K562 (cell line): ENCODE results near the gene LIPT1. TPM values are rescaled to one million over a fixed set of nuclear protein-coding genes. Genes with fewer than 3 reads are reported as not detected.
A peak's percentile ranks its signal among the peaks of the same experiment; 100 is the strongest.

ENCODE experiments used
- CREB1 ChIP-seq, 2 experiments: sonication (generic) in 1 of 2; formaldehyde crosslinking in 1 of 2; IDR thresholded peaks; 2 replicates each; pipeline versions ENCODE4 v1.6.1 to v1.8.0; 2012 to 2022; ENCODE audit warnings: inconsistent platforms in 1 of 2, mild to moderate bottlenecking in 1 of 2, missing genetic modification reagents in 1 of 2, moderate library complexity in 1 of 2
- FOS ChIP-seq: IDR thresholded peaks from 3 replicates; pipeline ENCODE4 v1.6.1; 2011; ENCODE audit not compliant: insufficient read length; ENCODE audit errors: extremely low read depth
- FOXM1 ChIP-seq, 2 experiments: fragments of 450-650 bp in 1 of 2; sonication (generic) in 1 of 2; formaldehyde crosslinking in 1 of 2; IDR thresholded peaks; 2 replicates each; pipeline versions ENCODE4 v1.6.1 to v1.9.0; 2017 to 2022; ENCODE audit warnings: low read depth in 2 of 2, mild to moderate bottlenecking in 2 of 2, missing genetic modification reagents in 1 of 2, moderate library complexity in 1 of 2
- NBN ChIP-seq: fragments of 450-650 bp; IDR thresholded peaks from 2 replicates; pipeline ENCODE4 v1.6.1; 2016; ENCODE audit warnings: low read depth, mild to moderate bottlenecking
- NR2C1 ChIP-seq, 2 experiments: fragments of 450-650 bp; IDR thresholded peaks; 2 replicates each; pipeline ENCODE4 v1.6.1; 2017; ENCODE audit warnings: mild to moderate bottlenecking in 2 of 2, antibody characterized with exemption in 1 of 2, inconsistent platforms in 1 of 2, missing compliant biosample characterization in 1 of 2, missing genetic modification characterization in 1 of 2
- PHF8 ChIP-seq: fragments of 200-600 bp; sonication (generic); IDR thresholded peaks from 2 replicates; pipeline ENCODE4 v1.6.1; 2012; ENCODE audit warnings: mixed run types, mild to moderate bottlenecking, inconsistent platforms, low read length, moderate library complexity, borderline replicate concordance
- PKNOX1 ChIP-seq: fragments of 450-650 bp; IDR thresholded peaks from 2 replicates; pipeline ENCODE4 v1.6.1; 2016
- POLR2AphosphoS5 ChIP-seq: IDR thresholded peaks from 2 replicates; pipeline ENCODE4 v1.6.1; 2011; ENCODE audit warnings: mild to moderate bottlenecking, low read depth, low read length, moderate library complexity; ENCODE audit not compliant: control insufficient read depth, insufficient read depth
- PRPF4 ChIP-seq: fragments of 200-400 bp; formaldehyde crosslinking; IDR thresholded peaks from one replicate; pipeline ENCODE4 v1.6.1; 2017; ENCODE audit warnings: low read length, low read depth, mild to moderate bottlenecking; ENCODE audit not compliant: insufficient read depth, poor library complexity, severe bottlenecking
- RBFOX2 ChIP-seq: fragments of 200-400 bp; formaldehyde crosslinking; IDR thresholded peaks from 2 replicates; pipeline ENCODE4 v1.6.1; 2017; ENCODE audit warnings: low read depth, mild to moderate bottlenecking, low read length, moderate library complexity
- RBM14 ChIP-seq: fragments of 200-400 bp; formaldehyde crosslinking; IDR thresholded peaks from 2 replicates; pipeline ENCODE4 v1.6.1; 2018; ENCODE audit warnings: low read depth, mild to moderate bottlenecking, low read length, moderate library complexity, borderline replicate concordance; ENCODE audit not compliant: insufficient read depth
- RNF2 ChIP-seq: sonication (generic); IDR thresholded peaks from 2 replicates; pipeline ENCODE4 v1.6.1; 2016
- XRCC5 ChIP-seq: fragments of 200-400 bp; formaldehyde crosslinking; IDR thresholded peaks from 2 replicates; pipeline ENCODE4 v1.6.1; 2017; ENCODE audit warnings: low read depth, mild to moderate bottlenecking, low read length
- ZNF239 ChIP-seq: fragments of 250-450 bp; sonication (Bioruptor Pico); IDR thresholded peaks from 2 replicates; pipeline ENCODE4 v1.4.0; 2020; ENCODE audit warnings: mild to moderate bottlenecking
- ZNF57 ChIP-seq: fragments of 450-650 bp; formaldehyde crosslinking; IDR thresholded peaks from 2 replicates; pipeline ENCODE4 v1.4.0; 2020; ENCODE audit warnings: mild to moderate bottlenecking, moderate library complexity
- ZNF778 ChIP-seq: fragments of 450-650 bp; formaldehyde crosslinking; IDR thresholded peaks from 2 replicates; pipeline ENCODE4 v1.4.0; 2020; ENCODE audit warnings: mild to moderate bottlenecking, moderate library complexity
- polyA plus RNA-seq, 8 experiments: library from polyadenylated mRNA; depleted of rRNA in 4 of 8; stranded (reverse) in 5 of 8; unstranded in 3 of 8; fragments of >200 nt; fragmentation: Nextera tagmentation in 2 of 8; fragmentation: Illumina TruSeq in 1 of 8; extraction: Ambion mirVana in 2 of 8; extraction: Trizol in 1 of 8; gene quantifications; 2 replicates each; pipeline versions ENCODE4 v1.2.1 to v1.2.3, GENCODE V29; 2011 to 2014; ENCODE audit warnings: inconsistent platforms in 1 of 8, missing spikeins in 1 of 8
- total RNA-seq, 7 experiments: library from RNA; depleted of rRNA in 6 of 7; stranded (reverse); fragments of >200 nt in 6 of 7; fragmentation: Illumina TruSeq in 2 of 7; extraction: Trizol in 2 of 7; gene quantifications; 2 replicates each; pipeline versions ENCODE4 v1.2.1 to v1.2.3, GENCODE V29; 2011 to 2021; ENCODE audit warnings: low replicate concordance in 1 of 7
- TF ChIP-seq, protein P1 (sequence below), 3 experiments: IDR thresholded peaks in 2 of 3; conservative IDR thresholded peaks in 1 of 3; 2 replicates each; pipeline ENCODE4 v1.5.1; 2011 to 2012; ENCODE audit warnings: low read length in 3 of 3, mild to moderate bottlenecking in 3 of 3, control low read depth in 2 of 3, improper control_type of control experiment in 1 of 3, inconsistent platforms in 1 of 3, low read depth in 1 of 3, mixed read lengths in 1 of 3, moderate library complexity in 1 of 3; ENCODE audit not compliant: insufficient read depth in 2 of 3
- TF ChIP-seq, protein P2 (sequence below): sonication (generic); formaldehyde crosslinking; IDR thresholded peaks from 2 replicates; pipeline ENCODE4 v1.8.1; 2023; ENCODE audit warnings: missing genetic modification reagents, mild to moderate bottlenecking, borderline replicate concordance

Gene LIPT1
- total and polyA plus RNA-seq, 9 of the 15 experiments (the other 6 are each of a cell fraction or from before 2014, with no cell fraction given): 6.4 to 18.3 (median 11.6) TPM

GRCh38 chr2:99180755-99181623, 26.2 kb downstream of the LIPT1 start, which contains the start of the genes MITD1 and MRPL30 (continued):
- TF ChIP-seq ZNF57 (CRISPR knock-in tag): no peak
- no peak for TF ChIP-seq PRPF4
- peak; percentile 44 for TF ChIP-seq PKNOX1
- no peak for TF ChIP-seq ZNF239
- peak; percentile 98 for TF ChIP-seq XRCC5
- TF ChIP-seq POLR2AphosphoS5: peak; percentile 96
- TF ChIP-seq RBFOX2: peak; percentile 86
- peak; percentile 30; the same call in 1 of the 2 replicates for TF ChIP-seq FOXM1 (IDR thresholded peaks at IDR 0.05; ENCODE audit: low read depth)
- TF ChIP-seq FOXM1 (CRISPR knock-in tag; IDR thresholded peaks at IDR 0.05; ENCODE audit: low read depth): no peak
- peak; percentile 96 for TF ChIP-seq NR2C1 (IDR thresholded peaks at IDR 0.05)
- TF ChIP-seq NR2C1 (tag; IDR thresholded peaks at IDR 0.05): peak; percentile 98
- TF ChIP-seq, protein P1, sequence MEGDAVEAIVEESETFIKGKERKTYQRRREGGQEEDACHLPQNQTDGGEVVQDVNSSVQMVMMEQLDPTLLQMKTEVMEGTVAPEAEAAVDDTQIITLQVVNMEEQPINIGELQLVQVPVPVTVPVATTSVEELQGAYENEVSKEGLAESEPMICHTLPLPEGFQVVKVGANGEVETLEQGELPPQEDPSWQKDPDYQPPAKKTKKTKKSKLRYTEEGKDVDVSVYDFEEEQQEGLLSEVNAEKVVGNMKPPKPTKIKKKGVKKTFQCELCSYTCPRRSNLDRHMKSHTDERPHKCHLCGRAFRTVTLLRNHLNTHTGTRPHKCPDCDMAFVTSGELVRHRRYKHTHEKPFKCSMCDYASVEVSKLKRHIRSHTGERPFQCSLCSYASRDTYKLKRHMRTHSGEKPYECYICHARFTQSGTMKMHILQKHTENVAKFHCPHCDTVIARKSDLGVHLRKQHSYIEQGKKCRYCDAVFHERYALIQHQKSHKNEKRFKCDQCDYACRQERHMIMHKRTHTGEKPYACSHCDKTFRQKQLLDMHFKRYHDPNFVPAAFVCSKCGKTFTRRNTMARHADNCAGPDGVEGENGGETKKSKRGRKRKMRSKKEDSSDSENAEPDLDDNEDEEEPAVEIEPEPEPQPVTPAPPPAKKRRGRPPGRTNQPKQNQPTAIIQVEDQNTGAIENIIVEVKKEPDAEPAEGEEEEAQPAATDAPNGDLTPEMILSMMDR (IDR thresholded peaks at IDR 0.05 in 2 of 3, conservative IDR thresholded peaks at IDR 0.05 in 1 of 3; ENCODE audit: insufficient read depth in 2 of 3, low read depth in 1 of 3, low read length in 3 of 3): peak in 1 of 3 experiments; percentile 13; a peak in 1 of 6 replicates
- peak; percentile 92; the same call in 1 of the 2 replicates for TF ChIP-seq PHF8
- no peak for TF ChIP-seq ZNF778 (CRISPR knock-in tag)
- 0 out of 2 replicates have a peak, but pooled peaks have one; percentile 28 for TF ChIP-seq CREB1 (IDR thresholded peaks at IDR 0.05)
- TF ChIP-seq CREB1 (CRISPR knock-in tag; IDR thresholded peaks at IDR 0.05): peak; percentile 41
- peak; percentile 76 for TF ChIP-seq RNF2
- peak; percentile 61 for TF ChIP-seq NBN
- TF ChIP-seq RBM14: no peak
- TF ChIP-seq, protein P2, sequence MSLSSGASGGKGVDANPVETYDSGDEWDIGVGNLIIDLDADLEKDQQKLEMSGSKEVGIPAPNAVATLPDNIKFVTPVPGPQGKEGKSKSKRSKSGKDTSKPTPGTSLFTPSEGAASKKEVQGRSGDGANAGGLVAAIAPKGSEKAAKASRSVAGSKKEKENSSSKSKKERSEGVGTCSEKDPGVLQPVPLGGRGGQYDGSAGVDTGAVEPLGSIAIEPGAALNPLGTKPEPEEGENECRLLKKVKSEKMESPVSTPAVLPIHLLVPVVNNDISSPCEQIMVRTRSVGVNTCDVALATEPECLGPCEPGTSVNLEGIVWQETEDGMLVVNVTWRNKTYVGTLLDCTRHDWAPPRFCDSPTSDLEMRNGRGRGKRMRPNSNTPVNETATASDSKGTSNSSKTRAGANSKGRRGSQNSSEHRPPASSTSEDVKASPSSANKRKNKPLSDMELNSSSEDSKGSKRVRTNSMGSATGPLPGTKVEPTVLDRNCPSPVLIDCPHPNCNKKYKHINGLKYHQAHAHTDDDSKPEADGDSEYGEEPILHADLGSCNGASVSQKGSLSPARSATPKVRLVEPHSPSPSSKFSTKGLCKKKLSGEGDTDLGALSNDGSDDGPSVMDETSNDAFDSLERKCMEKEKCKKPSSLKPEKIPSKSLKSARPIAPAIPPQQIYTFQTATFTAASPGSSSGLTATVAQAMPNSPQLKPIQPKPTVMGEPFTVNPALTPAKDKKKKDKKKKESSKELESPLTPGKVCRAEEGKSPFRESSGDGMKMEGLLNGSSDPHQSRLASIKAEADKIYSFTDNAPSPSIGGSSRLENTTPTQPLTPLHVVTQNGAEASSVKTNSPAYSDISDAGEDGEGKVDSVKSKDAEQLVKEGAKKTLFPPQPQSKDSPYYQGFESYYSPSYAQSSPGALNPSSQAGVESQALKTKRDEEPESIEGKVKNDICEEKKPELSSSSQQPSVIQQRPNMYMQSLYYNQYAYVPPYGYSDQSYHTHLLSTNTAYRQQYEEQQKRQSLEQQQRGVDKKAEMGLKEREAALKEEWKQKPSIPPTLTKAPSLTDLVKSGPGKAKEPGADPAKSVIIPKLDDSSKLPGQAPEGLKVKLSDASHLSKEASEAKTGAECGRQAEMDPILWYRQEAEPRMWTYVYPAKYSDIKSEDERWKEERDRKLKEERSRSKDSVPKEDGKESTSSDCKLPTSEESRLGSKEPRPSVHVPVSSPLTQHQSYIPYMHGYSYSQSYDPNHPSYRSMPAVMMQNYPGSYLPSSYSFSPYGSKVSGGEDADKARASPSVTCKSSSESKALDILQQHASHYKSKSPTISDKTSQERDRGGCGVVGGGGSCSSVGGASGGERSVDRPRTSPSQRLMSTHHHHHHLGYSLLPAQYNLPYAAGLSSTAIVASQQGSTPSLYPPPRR: no peak
- no peak for TF ChIP-seq FOS
